Ishikawa (cell line): ENCODE results near the gene TMEM53.

ENCODE experiments used
- CEBPB ChIP-seq: IDR thresholded peaks from 2 replicates; pipeline ENCODE4 v1.6.1; 2012
- CREB1 ChIP-seq: IDR thresholded peaks from 2 replicates; pipeline ENCODE4 v1.6.1; 2012; ENCODE audit warnings: low read depth
- EGR1 ChIP-seq: IDR thresholded peaks from 2 replicates; pipeline ENCODE4 v1.6.1; 2012
- EP300 ChIP-seq: IDR thresholded peaks from 2 replicates; pipeline ENCODE4 v1.6.1; 2012; ENCODE audit warnings: borderline replicate concordance
- FOXM1 ChIP-seq: IDR thresholded peaks from 2 replicates; pipeline ENCODE4 v1.6.1; 2012; ENCODE audit warnings: low read depth, borderline replicate concordance
- MAX ChIP-seq: IDR thresholded peaks from 2 replicates; pipeline ENCODE4 v1.6.1; 2012
- RAD21 ChIP-seq: IDR thresholded peaks from 2 replicates; pipeline ENCODE4 v1.6.1; 2012; ENCODE audit warnings: low read depth
- REST ChIP-seq: IDR thresholded peaks from 2 replicates; pipeline ENCODE4 v1.6.1; 2012; ENCODE audit warnings: low read depth, mild to moderate bottlenecking
- TAF1 ChIP-seq: IDR thresholded peaks from 2 replicates; pipeline ENCODE4 v1.6.1; 2012; ENCODE audit warnings: low read depth, mild to moderate bottlenecking
- TCF12 ChIP-seq: IDR thresholded peaks from 2 replicates; pipeline ENCODE4 v1.6.1; 2012; ENCODE audit warnings: low read depth
- TEAD4 ChIP-seq: IDR thresholded peaks from 2 replicates; pipeline ENCODE4 v1.6.1; 2012
- USF1 ChIP-seq: IDR thresholded peaks from 2 replicates; pipeline ENCODE4 v1.6.1; 2012
- YY1 ChIP-seq: IDR thresholded peaks from 2 replicates; pipeline ENCODE4 v1.6.1; 2012; ENCODE audit warnings: low read depth
- ZBTB7A ChIP-seq: IDR thresholded peaks from 2 replicates; pipeline ENCODE4 v1.6.1; 2012; ENCODE audit warnings: low read depth

- TF ChIP-seq REST (no peak), TAF1 (no peak), CEBPB (no peak), YY1 (no peak), EP300 (no peak), FOXM1 (no peak), CREB1 (no peak), RAD21 (no peak), TEAD4 (no peak), USF1 (no peak), MAX (no peak), TCF12 (no peak), ZBTB7A (no peak), EGR1 (no peak)
Observed at GRCh38 chr1:44723496-44724295, 49.4 kb upstream of the TMEM53 start.
